GM18873 (cell line): ENCODE data around the gene EIF6.

Experiments used
- ATAC-seq: cut with Tn5 transposase; IDR thresholded peaks from one replicate; pipeline ENCODE4 v1.9.1; 2021; ENCODE audit warnings: mild to moderate bottlenecking, moderate library complexity, moderate number of reproducible peaks; ENCODE audit not compliant: unreplicated experiment, low FRiP score

The EIF6 gene

DNA sequence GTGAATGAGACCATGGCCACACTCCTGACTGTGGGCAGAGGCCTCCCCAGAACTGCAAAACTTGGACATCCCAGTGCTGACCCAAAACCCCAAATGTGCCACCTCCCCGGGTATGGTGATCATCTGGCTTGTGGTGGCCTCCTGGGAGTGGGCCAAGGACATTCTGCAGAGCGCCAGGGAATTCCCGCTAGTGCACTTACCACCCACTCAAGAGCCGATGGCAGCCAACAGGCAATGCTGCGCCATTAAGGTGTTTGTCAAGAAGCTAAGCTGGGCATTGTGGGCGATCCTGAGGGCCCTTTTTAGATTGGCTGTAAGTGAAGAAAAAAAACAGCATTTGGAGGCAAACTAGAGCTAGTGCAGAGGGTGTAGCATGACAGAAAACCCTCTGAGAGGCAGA is 48.7 kb downstream of the EIF6 start:
- ATAC-seq, result no peak

DNA sequence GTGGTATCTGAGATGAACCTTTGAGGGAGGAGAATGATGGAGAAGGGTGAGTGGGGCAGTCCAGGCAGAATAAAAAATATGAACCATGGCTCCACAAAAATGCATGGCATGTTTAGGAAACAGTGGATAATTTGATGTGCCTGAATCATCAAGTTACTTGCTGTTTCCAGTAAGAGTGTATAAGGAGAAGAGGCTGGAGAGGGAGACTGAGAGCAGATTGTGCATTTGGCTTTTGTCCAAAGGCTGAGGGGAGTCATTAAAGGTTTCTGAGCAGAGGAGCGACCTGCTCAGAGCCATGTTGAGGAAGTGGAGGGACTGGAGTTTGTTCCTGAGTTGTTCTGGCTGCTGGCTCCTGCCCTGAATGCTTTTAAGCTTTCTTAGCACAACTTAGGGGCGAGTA is 52.0 kb downstream of the EIF6 start:
- no peak for ATAC-seq
